GM23248 (cell line): ENCODE results near the gene XXYLT1. TPM values are rescaled to one million over a fixed set of nuclear protein-coding genes. Genes with fewer than 3 reads are reported as not detected.

Experiments
- DNase-seq: peaks from one replicate; pipeline ENCODE4 v3.0.0-alpha.2; 2015
- H2AFZ ChIP-seq: fragments of 200-600 bp; sonication (generic); 2 replicates; pipeline ENCODE4 v1.6.1; 2016; ENCODE audit warnings: antibody characterized with exemption
- H3F3A ChIP-seq: fragments of 200-600 bp; sonication (generic); 2 replicates; pipeline ENCODE4 v1.6.1; 2016; ENCODE audit warnings: mild to moderate bottlenecking, antibody characterized with exemption, mixed run types; ENCODE audit not compliant: insufficient read depth
- H3K27ac ChIP-seq: fragments of 200-600 bp; sonication (generic); 2 replicates; pipeline ENCODE4 v1.5.1; 2016; ENCODE audit warnings: mild to moderate bottlenecking
- H3K27me3 ChIP-seq: fragments of 200-600 bp; sonication (generic); replicated peaks from 2 replicates; pipeline ENCODE4 v1.6.1; 2016; ENCODE audit warnings: mild to moderate bottlenecking; ENCODE audit not compliant: insufficient read depth
- H3K36me3 ChIP-seq: fragments of 200-600 bp; sonication (generic); 2 replicates; pipeline ENCODE4 v1.6.1; 2016; ENCODE audit warnings: low read depth, mild to moderate bottlenecking
- H3K4me1 ChIP-seq: fragments of 200-600 bp; sonication (generic); 2 replicates; pipeline ENCODE4 v1.6.1; 2016; ENCODE audit warnings: mild to moderate bottlenecking; ENCODE audit not compliant: insufficient read depth
- H3K4me2 ChIP-seq: fragments of 200-600 bp; sonication (generic); one replicate; pipeline ENCODE4 v1.6.1; 2016; ENCODE audit warnings: mild to moderate bottlenecking; ENCODE audit not compliant: unreplicated experiment
- H3K4me3 ChIP-seq: fragments of 200-600 bp; sonication (generic); 2 replicates; pipeline ENCODE4 v1.5.1; 2016; ENCODE audit warnings: mild to moderate bottlenecking
- H3K79me2 ChIP-seq: fragments of 200-600 bp; sonication (generic); 2 replicates; pipeline ENCODE4 v1.6.1; 2016; ENCODE audit warnings: mild to moderate bottlenecking; ENCODE audit not compliant: insufficient read depth
- H3K9ac ChIP-seq: fragments of 200-600 bp; sonication (generic); 2 replicates; pipeline ENCODE4 v1.6.1; 2016; ENCODE audit warnings: mild to moderate bottlenecking
- H3K9me2 ChIP-seq: fragments of 200-600 bp; sonication (generic); 2 replicates; pipeline ENCODE4 v1.6.1; 2016; ENCODE audit warnings: mixed run types, mild to moderate bottlenecking, moderate library complexity; ENCODE audit not compliant: insufficient read depth
- H3K9me3 ChIP-seq: fragments of 200-600 bp; sonication (generic); one replicate; pipeline ENCODE4 v1.6.1; 2017; ENCODE audit warnings: low read depth
- H4K20me1 ChIP-seq: fragments of 200-600 bp; sonication (generic); 2 replicates; pipeline ENCODE4 v1.6.0; 2016; ENCODE audit not compliant: insufficient read depth
- EZH2 ChIP-seq: fragments of 200-600 bp; sonication (generic); IDR thresholded peaks from 2 replicates; pipeline ENCODE4 v1.6.1; 2018; ENCODE audit warnings: antibody characterized with exemption, mild to moderate bottlenecking; ENCODE audit not compliant: insufficient read depth, poor library complexity, severe bottlenecking
- EZH2phosphoT487 ChIP-seq: fragments of 200-600 bp; sonication (generic); IDR thresholded peaks from 2 replicates; pipeline ENCODE4 v1.6.1; 2018; ENCODE audit warnings: antibody characterized with exemption, moderate library complexity, mild to moderate bottlenecking, low read depth; ENCODE audit not compliant: insufficient read depth
- WGBS, 2 experiments: methylation state at CpG; one replicate each; pipeline ENCODE4 v1.1.6; 2015 to 2017; ENCODE audit warnings: low lambda C conversion rate in 2 of 2, low coverage in 1 of 2; ENCODE audit errors: missing lambda C conversion rate in 2 of 2; 5-methylcytosine and 5-hydroxymethylcytosine counted together
- in situ Hi-C: fragments of 300-500 bp; cut with MboI; formaldehyde crosslinking; loops from 2 replicates; pipeline ENCODE4 v1.15.0; 2020
- polyA plus RNA-seq: library from polyadenylated mRNA; unstranded; fragments of >200 nt; fragmentation: Nextera tagmentation; extraction: Ambion mirVana; gene quantifications from 2 replicates; pipeline ENCODE4 v1.2.1, GENCODE V29; 2016
- total RNA-seq: library from RNA; depleted of rRNA; stranded (reverse); fragments of >200 nt; shearing (Covaris generic); gene quantifications from 2 replicates; pipeline ENCODE4 v1.2.3, GENCODE V29; 2014

The XXYLT1 gene
- total and polyA plus RNA-seq, 2 experiments from 2014 or later = 22.8 to 44.7 TPM

- Histone ChIP-seq H3K9me2 (no peaks in the 10 kb centered on the region), H3K9me3 (no peaks in the 10 kb centered on the region), H3K79me2 (peaks cover 58% of the 10 kb centered on the region), H3K27ac (peak overlapping the region; percentile 79), H3K4me2 (peak overlapping the region; percentile 62), H3K27me3 (no peaks in the 10 kb centered on the region), H3F3A (peaks cover 28% of the 10 kb centered on the region), H2AFZ (peak overlapping the region; percentile 46; the same call in 1 of the 2 replicates), H3K9ac (peak overlapping the region; percentile 60), H4K20me1 (no peaks in the 10 kb centered on the region), H3K4me1 (peaks cover 33% of the 10 kb centered on the region), H3K36me3 (no peaks in the 10 kb centered on the region; the same call in 1 of the 2 replicates), H3K4me3 (no peak overlapping the region)
- peak; percentile 82 for DNase-seq
- TF ChIP-seq EZH2phosphoT487 = no peak
- no peak for TF ChIP-seq EZH2
- in situ Hi-C loops = no loop called here
- 9 to 12% methylated on average over 5 of the region's 5 CpGs for WGBS, 2 experiments
Observed at GRCh38 chr3:195196266-195196665, 74.7 kb downstream of the XXYLT1 start.

- TF ChIP-seq EZH2phosphoT487 = no peak
- TF ChIP-seq EZH2 = no peak
- peaks cover 28% of the 10 kb centered on the region for H3F3A ChIP-seq
- peaks cover 33% of the 10 kb centered on the region for H3K4me1 ChIP-seq
- peaks cover 58% of the 10 kb centered on the region for H3K79me2 ChIP-seq
- H3K4me3 ChIP-seq = no peak overlapping the region
- 68% methylated on average over 17 of the region's 17 CpGs for WGBS, 2 experiments
- no peak for DNase-seq
- H3K27ac ChIP-seq = peak overlapping the region; percentile 79
- no peaks in the 10 kb centered on the region for H3K27me3 ChIP-seq
- no peaks in the 10 kb centered on the region for H3K9me2 ChIP-seq
- H3K36me3 ChIP-seq = no peaks in the 10 kb centered on the region; the same call in 1 of the 2 replicates
- H3K4me2 ChIP-seq = peak overlapping the region; percentile 62
- no peak overlapping the region for H2AFZ ChIP-seq
- in situ Hi-C loops = no loop called here
- H3K9me3 ChIP-seq = no peaks in the 10 kb centered on the region
- peak overlapping the region; percentile 60; the same call in 1 of the 2 replicates for H3K9ac ChIP-seq
- H4K20me1 ChIP-seq = no peaks in the 10 kb centered on the region
Observed at GRCh38 chr3:195195321-195196209, 75.4 kb downstream of the XXYLT1 start.

- no peak overlapping the region for H3K4me3 ChIP-seq
- H3K4me1 ChIP-seq = peaks cover 33% of the 10 kb centered on the region
- no peak overlapping the region for H3K27ac ChIP-seq
- 69 to 75% methylated on average over 8 of the region's 8 CpGs for WGBS, 2 experiments
- H3K9me3 ChIP-seq = no peaks in the 10 kb centered on the region
- 0 out of 2 replicates have a peak overlapping the region, but pooled peaks have one; percentile 25 for H2AFZ ChIP-seq
- H4K20me1 ChIP-seq = no peaks in the 10 kb centered on the region
- peaks cover 28% of the 10 kb centered on the region for H3F3A ChIP-seq
- no peaks in the 10 kb centered on the region for H3K9me2 ChIP-seq
- no peak overlapping the region for H3K9ac ChIP-seq
- no peaks in the 10 kb centered on the region; the same call in 1 of the 2 replicates for H3K36me3 ChIP-seq
- no peaks in the 10 kb centered on the region for H3K27me3 ChIP-seq
- DNase-seq = no peak
- in situ Hi-C loops = no loop called here
- TF ChIP-seq EZH2 (no peak), EZH2phosphoT487 (no peak)
- H3K4me2 ChIP-seq = peak overlapping the region; percentile 35
- H3K79me2 ChIP-seq = peaks cover 65% of the 10 kb centered on the region
Observed at GRCh38 chr3:195194559-195195206, 76.3 kb downstream of the XXYLT1 start.

GRCh38 chr3:195191580-195191979 is 79.4 kb downstream of the XXYLT1 start:
- Histone ChIP-seq H3K79me2 (peaks cover 80% of the 10 kb centered on the region), H3K9me3 (no peaks in the 10 kb centered on the region), H3K36me3 (no peaks in the 10 kb centered on the region; the same call in 1 of the 2 replicates), H3K27ac (no peak overlapping the region), H3K27me3 (no peaks in the 10 kb centered on the region), H4K20me1 (no peaks in the 10 kb centered on the region), H3K4me2 (no peak overlapping the region), H3K9ac (no peak overlapping the region), H2AFZ (no peak overlapping the region), H3K4me3 (no peak overlapping the region), H3K9me2 (0 out of 2 replicates have a peak, but pooled peaks cover 3% of the 10 kb centered on the region), H3F3A (peaks cover 23% of the 10 kb centered on the region), H3K4me1 (peaks cover 29% of the 10 kb centered on the region)
- in situ Hi-C loops = no loop called here
- 93 to 97% methylated on average over 1 of the region's 1 CpG for WGBS, 2 experiments
- TF ChIP-seq EZH2 = no peak
- no peak for TF ChIP-seq EZH2phosphoT487
- DNase-seq = no peak
